ENCODE data around the gene NEU2. TPM values are rescaled to one million over a fixed set of nuclear protein-coding genes. Genes with fewer than 3 reads are reported as not detected.

The NEU2 gene
- total and polyA plus RNA-seq, 9 of the 15 experiments (the other 6 are each of a cell fraction or from before 2014, with no cell fraction given), result not detected

DNA sequence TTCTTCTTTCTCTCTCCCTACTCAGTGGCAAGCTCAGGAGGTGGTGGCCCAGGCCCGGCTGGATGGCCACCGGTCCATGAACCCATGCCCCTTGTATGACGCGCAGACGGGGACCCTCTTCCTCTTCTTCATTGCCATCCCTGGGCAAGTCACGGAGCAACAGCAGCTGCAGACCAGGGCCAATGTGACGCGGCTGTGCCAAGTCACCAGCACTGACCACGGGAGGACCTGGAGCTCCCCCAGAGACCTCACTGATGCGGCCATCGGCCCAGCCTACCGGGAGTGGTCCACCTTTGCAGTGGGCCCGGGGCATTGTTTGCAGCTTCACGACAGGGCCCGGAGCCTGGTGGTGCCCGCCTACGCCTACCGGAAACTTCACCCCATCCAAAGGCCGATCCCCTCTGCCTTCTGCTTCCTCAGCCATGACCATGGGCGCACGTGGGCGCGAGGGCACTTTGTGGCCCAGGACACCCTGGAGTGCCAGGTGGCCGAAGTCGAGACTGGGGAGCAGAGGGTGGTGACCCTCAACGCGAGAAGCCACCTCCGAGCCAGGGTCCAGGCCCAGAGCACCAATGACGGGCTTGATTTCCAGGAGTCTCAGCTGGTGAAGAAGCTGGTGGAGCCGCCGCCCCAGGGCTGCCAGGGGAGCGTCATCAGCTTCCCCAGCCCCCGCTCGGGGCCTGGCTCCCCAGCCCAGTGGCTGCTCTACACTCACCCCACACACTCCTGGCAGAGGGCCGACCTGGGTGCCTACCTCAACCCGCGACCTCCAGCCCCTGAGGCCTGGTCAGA is 1.8 kb downstream of the NEU2 start:
- no TSS peak for BruUV-seq (replicated peaks)
- POLR2A ChIA-PET, result no interaction called here
- CTCF ChIA-PET (ENCODE audit: low intra/inter-chr PET ratio), result no interaction called here

More for the DNA sequence above, 1.8 kb downstream of the NEU2 start:
- Histone ChIP-seq H3K27me3 (ENCODE audit: control insufficient read depth in 2 of 2, insufficient read depth in 2 of 2, low read length in 2 of 2) (peaks cover 3 to 28% of the 10 kb centered on the region in 2 experiments; a peak in 3 of 5 replicates), H3K9me3 (replicated peaks; ENCODE audit: control insufficient read depth, insufficient read depth, low read depth, low read length) (no peaks in the 10 kb centered on the region; the same call in 1 of the 2 replicates), H3K4me1 (replicated peaks in 1 of 2; ENCODE audit: control insufficient read depth in 2 of 2, insufficient read depth in 2 of 2, low read length in 2 of 2) (peaks cover 0 to 9% of the 10 kb centered on the region in 2 experiments; a peak in 2 of 5 replicates), H3K36me3 (ENCODE audit: control insufficient read depth, insufficient read depth, low read length) (no peaks in the 10 kb centered on the region), H3K4me3 (no peak overlapping the region), H3K79me2 (ENCODE audit: control insufficient read depth, insufficient read depth, low read length) (no peaks in the 10 kb centered on the region), H3K4me2 (ENCODE audit: insufficient read depth, low read length) (no peak overlapping the region), H2AFZ (ENCODE audit: low read depth, low read length) (no peak overlapping the region), H3K9ac (ENCODE audit: insufficient read depth in 1 of 2, low read depth in 2 of 2, low read length in 2 of 2) (no peak overlapping the region), H4K20me1 (replicated peaks; ENCODE audit: control insufficient read depth, insufficient read depth, low read length) (no peaks in the 10 kb centered on the region), H3K9me1 (ENCODE audit: control insufficient read depth, insufficient read depth, low read length) (no peaks in the 10 kb centered on the region), H3K27ac (ENCODE audit: extremely low read depth, low read depth, low read length) (no peak overlapping the region)
- intact Hi-C loops (cut with micrococcal nuclease) (no loop called here), in situ Hi-C loops (cut with MboI) (no loop called here)
- FAIRE-seq (no peak), DNase-seq (ENCODE audit: extremely low read depth in 1 of 4, low spot score in 3 of 4) (no peak), ATAC-seq (no peak)
- 26% methylated on average over 20 of the region's 37 CpGs for WGBS (ENCODE audit: insufficient coverage, low coverage, missing lambda C conversion rate)
- no peak for TF ChIP-seq CCAR2 (IDR thresholded peaks at IDR 0.05; ENCODE audit: low read depth, low read length)
- TF ChIP-seq, protein P1, sequence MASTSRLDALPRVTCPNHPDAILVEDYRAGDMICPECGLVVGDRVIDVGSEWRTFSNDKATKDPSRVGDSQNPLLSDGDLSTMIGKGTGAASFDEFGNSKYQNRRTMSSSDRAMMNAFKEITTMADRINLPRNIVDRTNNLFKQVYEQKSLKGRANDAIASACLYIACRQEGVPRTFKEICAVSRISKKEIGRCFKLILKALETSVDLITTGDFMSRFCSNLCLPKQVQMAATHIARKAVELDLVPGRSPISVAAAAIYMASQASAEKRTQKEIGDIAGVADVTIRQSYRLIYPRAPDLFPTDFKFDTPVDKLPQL (IDR thresholded peaks at IDR 0.05; ENCODE audit: extremely low read depth, insufficient read length), result no peak
- no peak for TF ChIP-seq SIN3B (IDR thresholded peaks at IDR 0.05; ENCODE audit: low read depth)
- no peak for TF ChIP-seq TRIM24 (IDR thresholded peaks at IDR 0.05)
- TF ChIP-seq EWSR1 (IDR thresholded peaks at IDR 0.05; ENCODE audit: borderline replicate concordance, low read depth, partially characterized antibody), result no peak
